G401 (cell line): Measurements from ENCODE around the gene MISFA. TPM values are rescaled to one million over a fixed set of nuclear protein-coding genes. Genes with fewer than 3 reads are reported as not detected.
A peak's percentile ranks its signal among the peaks of the same experiment; 100 is the strongest.
"Not testable (repeated sequence)": the region's sequence is repeated elsewhere in the genome, so short reads cannot be mapped to it uniquely, and the experiment has no call there.

Experiments used
- DNase-seq: peaks from one replicate; pipeline ENCODE4 v3.0.0-alpha.2; 2015; ENCODE audit warnings: low spot score
- in situ Hi-C: cut with HindIII; loops from 2 replicates; pipeline ENCODE4 v1.10.0; 2016; ENCODE audit warnings: low sequenced_read_pairs, mixed read lengths
- total RNA-seq: library from RNA; depleted of rRNA; stranded (reverse); fragments of >200 nt; shearing (Covaris generic); gene quantifications from 2 replicates; pipeline ENCODE4 v1.2.3, GENCODE V29; 2014; rRNA removed

The MISFA gene
- total RNA-seq, result not detected in 2 replicates

GRCh38 chr11:18599739-18600230 is at the start of gene MISFA:
Gene MISFA (plus strand): TSS chr11:18599789. CDS start chr11:18599929, 140 bp downstream.
- DNase-seq, result no peak
- in situ Hi-C loops, result no loop called here

- in situ Hi-C loops, result no loop called here
- no peak for DNase-seq
Measured at GRCh38 chr11:18563090-18563730, 36.4 kb upstream of the MISFA start.

GRCh38 chr11:18564149-18564548 is 35.4 kb upstream of the MISFA start:
- no peak for DNase-seq
- in situ Hi-C loops, result no loop called here

- in situ Hi-C loops, result no loop called here
Measured at GRCh38 chr11:18566406-18566805, 33.2 kb upstream of the MISFA start.

GRCh38 chr11:18567081-18567480 is 32.5 kb upstream of the MISFA start:
- DNase-seq, result no peak
- in situ Hi-C loops, result no loop called here

More at GRCh38 chr11:18566406-18566805, 33.2 kb upstream of the MISFA start:
- no peak for DNase-seq

- in situ Hi-C loops, result no loop called here
- no peak for DNase-seq
Measured at GRCh38 chr11:18575361-18575760, 24.2 kb upstream of the MISFA start.

- DNase-seq, result no peak
- in situ Hi-C loops, result no loop called here
Measured at GRCh38 chr11:18578975-18579598, 20.5 kb upstream of the MISFA start.

GRCh38 chr11:18580113-18580766 is 19.3 kb upstream of the MISFA start:
- in situ Hi-C loops, result no loop called here
- DNase-seq, result no peak

GRCh38 chr11:18581825-18582224 is 17.8 kb upstream of the MISFA start:
- in situ Hi-C loops, result no loop called here
- DNase-seq, result no peak

GRCh38 chr11:18588297-18589252 is 11.0 kb upstream of the MISFA start, which contains the start of gene UEVLD:
Gene UEVLD (minus strand): TSS chr11:18588734. CDS start chr11:18588654, 80 bp downstream.
- in situ Hi-C loops, result no loop called here
- DNase-seq, result peak; percentile 88

GRCh38 chr11:18590571-18590970 is 9.0 kb upstream of the MISFA start:
- in situ Hi-C loops, result no loop called here

GRCh38 chr11:18594088-18594487 is 5.5 kb upstream of the MISFA start:
- DNase-seq, in situ Hi-C loops: not testable (repeated sequence)

More at GRCh38 chr11:18590571-18590970, 9.0 kb upstream of the MISFA start:
- no peak for DNase-seq

GRCh38 chr11:18594999-18595749 is 4.4 kb upstream of the MISFA start:
- no peak for DNase-seq
- in situ Hi-C loops, result no loop called here

- no peak for DNase-seq
- in situ Hi-C loops, result no loop called here
Measured at GRCh38 chr11:18600915-18601569, 1.5 kb downstream of the MISFA start.

- no peak for DNase-seq
- in situ Hi-C loops, result no loop called here
Measured at GRCh38 chr11:18608376-18608775, 8.8 kb downstream of the MISFA start.

GRCh38 chr11:18611196-18611595 is 11.6 kb downstream of the MISFA start:
- no peak for DNase-seq
- in situ Hi-C loops, result no loop called here

- DNase-seq, result no peak
Measured at GRCh38 chr11:18612394-18612793, 12.8 kb downstream of the MISFA start.

GRCh38 chr11:18614667-18615066 is 15.1 kb downstream of the MISFA start:
- no peak for DNase-seq
- in situ Hi-C loops, result no loop called here

More at GRCh38 chr11:18612394-18612793, 12.8 kb downstream of the MISFA start:
- in situ Hi-C loops, result no loop called here
